Small intestine (tissue), 7 donors: Measurements from ENCODE around the gene GNLY. TPM values are rescaled to one million over a fixed set of nuclear protein-coding genes. Genes with fewer than 3 reads are reported as not detected.

Experiments used
- DNase-seq, 2 donors: peaks; one replicate each; pipeline versions ENCODE4 v3.0.0 to v3.0.0-alpha.2; 2013
- FAIRE-seq: peaks from 2 replicates; lab custom pipeline; 2012; peaks lifted over from hg19 to GRCh38; lab: Jason Lieb, UNC
- H3K27ac ChIP-seq, 3 donors: one replicate each; pipeline ENCODE4 v1.5.1; 2013; ENCODE audit warnings: low read length in 2 of 3, mild to moderate bottlenecking in 2 of 3, control low read depth in 1 of 3, inconsistent platforms in 1 of 3, low read depth in 1 of 3, moderate library complexity in 1 of 3
- H3K27me3 ChIP-seq, 3 donors: one replicate each; pipeline ENCODE4 v1.6.1; 2013; ENCODE audit warnings: low read length in 3 of 3, inconsistent platforms in 1 of 3; ENCODE audit not compliant: control insufficient read depth in 3 of 3, insufficient read depth in 3 of 3
- H3K36me3 ChIP-seq, 3 donors: one replicate each; pipeline ENCODE4 v1.6.1; 2013; ENCODE audit warnings: low read length in 3 of 3, inconsistent platforms in 1 of 3, low read depth in 1 of 3, mild to moderate bottlenecking in 1 of 3, moderate library complexity in 1 of 3; ENCODE audit not compliant: control insufficient read depth in 3 of 3, insufficient read depth in 2 of 3
- H3K4me1 ChIP-seq, 3 donors: one replicate each; pipeline ENCODE4 v1.6.1; 2013; ENCODE audit warnings: low read length in 2 of 3, inconsistent platforms in 1 of 3, low read depth in 1 of 3, mild to moderate bottlenecking in 1 of 3, moderate library complexity in 1 of 3; ENCODE audit not compliant: control insufficient read depth in 3 of 3, insufficient read depth in 2 of 3
- H3K4me3 ChIP-seq, 3 donors: one replicate each; pipeline ENCODE4 v1.5.1; 2013; ENCODE audit warnings: low read length in 3 of 3, control low read depth in 1 of 3, inconsistent platforms in 1 of 3, low read depth in 1 of 3, mild to moderate bottlenecking in 1 of 3, moderate library complexity in 1 of 3
- H3K9me3 ChIP-seq, 2 donors: one replicate each; pipeline ENCODE4 v1.6.1; 2013; ENCODE audit warnings: low read depth in 1 of 2, low read length in 1 of 2; ENCODE audit not compliant: control insufficient read depth in 2 of 2, insufficient read depth in 1 of 2
- WGBS, 3 donors: extraction: QIAGEN DNeasy Blood & Tissue Kit; methylation state at CpG; one replicate each; pipeline ENCODE4 v1.1.7; 2013; 5-methylcytosine and 5-hydroxymethylcytosine counted together
- polyA plus RNA-seq, 4 donors: library from polyadenylated mRNA; stranded (reverse) in 3 of 4; unstranded in 1 of 4; fragments of 200-250 nt in 3 of 4; fragments of 120-200 nt in 1 of 4; gene quantifications; one replicate each; pipeline versions ENCODE4 v1.2.1 to v1.2.3, GENCODE V29; 2013
- donor health status: healthy with polysubstance abuse.
- donor health status: control.
- donor health status: control.
- donor health status: Bipolar disorder and iron deficiency.
- donor health status: healthy.

Gene GNLY
- polyA plus RNA-seq, 4 donors, result 1.4 to 2.1 (median 1.4) TPM; not detected in 1

DNA sequence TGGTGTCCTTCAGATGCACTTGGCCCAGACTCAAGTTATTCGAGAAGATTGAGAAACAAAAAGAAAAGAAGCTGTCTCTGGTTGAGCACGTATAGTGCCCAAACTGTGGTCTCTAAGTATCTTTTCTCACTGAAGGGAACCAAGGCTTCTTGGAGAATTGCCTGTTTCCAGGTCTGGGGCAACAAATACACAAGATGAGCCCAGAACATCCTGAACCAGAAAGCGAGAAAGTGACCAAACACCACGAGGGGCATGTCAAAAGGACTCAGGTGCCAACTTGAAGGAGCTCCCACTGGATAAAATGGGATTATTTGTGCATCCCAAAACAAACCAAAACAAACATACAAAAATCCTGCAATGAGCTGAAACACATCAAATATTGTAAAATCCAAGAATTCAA, 46.0 kb downstream of the GNLY start:
- Histone ChIP-seq H3K4me1 (peaks cover 0 to 26% (median 9%) of the 10 kb centered on the region in 3 donors), H3K36me3 (no peaks in the 10 kb centered on the region), H3K9me3 (peaks cover 0 to 3% of the 10 kb centered on the region in 2 donors), H3K27me3 (peaks cover 0 to 48% (median 0%) of the 10 kb centered on the region in 3 donors), H3K27ac (no peak overlapping the region), H3K4me3 (no peak overlapping the region)
- DNase-seq, result no peak
- WGBS, 3 donors, result 75 to 88% (median 82%) methylated on average over 4 of the region's 4 CpGs
- no peak for FAIRE-seq

DNA sequence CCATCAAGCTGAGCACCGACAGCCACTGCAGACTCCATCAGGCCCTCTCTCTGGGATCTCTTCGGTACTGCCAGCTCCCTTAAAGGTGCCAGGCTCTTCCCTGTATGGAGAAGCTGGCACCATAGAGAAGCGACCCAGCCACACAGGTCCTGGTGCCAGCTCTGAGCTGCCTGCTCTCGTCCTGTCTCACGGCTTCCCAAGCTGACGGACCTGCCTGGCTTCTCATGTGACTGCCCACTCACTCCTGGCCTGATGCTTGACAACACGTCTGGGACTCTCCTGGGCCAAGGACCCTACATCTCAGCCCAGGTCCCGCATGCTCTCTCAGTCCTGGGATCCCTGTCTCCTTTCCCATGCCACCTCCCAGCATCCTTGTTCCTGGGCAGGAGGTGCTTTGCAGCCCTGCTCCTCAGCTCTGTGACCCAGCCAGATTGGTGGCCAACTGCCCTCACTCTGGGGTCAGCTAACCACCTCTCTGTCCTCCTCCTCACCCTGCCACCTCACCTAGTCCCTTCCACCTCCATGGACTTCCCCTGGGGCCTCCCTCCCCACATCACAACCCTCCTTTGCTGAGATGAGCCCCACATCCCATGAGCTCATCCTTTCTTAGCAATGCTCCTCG, 47.2 kb downstream of the GNLY start:
- H3K27me3 ChIP-seq, result peaks cover 0 to 54% (median 0%) of the 10 kb centered on the region in 3 donors
- peaks cover 0 to 3% of the 10 kb centered on the region in 2 donors for H3K9me3 ChIP-seq
- 85 to 90% (median 88%) methylated on average over 9 of the region's 9 CpGs for WGBS, 3 donors
- no peaks in the 10 kb centered on the region for H3K36me3 ChIP-seq
- H3K4me1 ChIP-seq, result peaks cover 0 to 28% (median 9%) of the 10 kb centered on the region in 3 donors
- no peak for DNase-seq
- no peak overlapping the region for H3K4me3 ChIP-seq
- H3K27ac ChIP-seq, result peak overlapping the region; percentile 9 to 61 (median 48)
- no peak for FAIRE-seq

DNA sequence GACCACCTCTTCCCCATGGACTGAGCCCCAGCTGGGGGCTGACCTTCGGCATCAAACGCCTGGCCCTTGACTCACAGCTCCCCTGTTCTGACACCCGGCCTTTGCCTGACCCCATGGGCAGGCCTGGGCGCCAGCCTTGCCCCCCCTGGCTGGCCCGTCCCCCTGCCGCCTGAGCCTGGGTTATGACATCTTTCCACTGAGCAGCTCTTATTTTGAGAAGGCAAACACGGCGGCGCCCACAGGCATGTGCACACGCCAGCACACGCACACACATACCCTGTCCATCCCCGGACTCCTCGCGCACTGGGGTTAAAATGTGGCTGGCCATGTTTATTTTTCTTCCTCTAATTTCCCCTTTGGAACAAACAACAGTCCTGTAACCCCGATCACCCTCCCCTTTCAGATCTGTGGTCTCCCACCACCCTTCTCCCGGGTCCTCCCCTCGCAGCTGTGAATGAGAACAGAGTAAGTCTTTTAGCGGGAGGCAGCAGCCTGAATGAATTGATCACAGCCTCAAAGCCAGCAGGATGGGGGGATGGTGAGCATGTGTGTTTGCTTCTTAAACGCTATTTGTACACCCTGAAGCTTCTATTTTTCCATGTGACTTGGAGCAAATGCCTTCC, 47.8 kb downstream of the GNLY start:
- WGBS, 3 donors, result 41 to 53% (median 52%) methylated on average over 19 of the region's 19 CpGs
- Histone ChIP-seq H3K9me3 (peaks cover 0 to 3% of the 10 kb centered on the region in 2 donors), H3K27me3 (peaks cover 0 to 55% (median 0%) of the 10 kb centered on the region in 3 donors), H3K4me3 (no peak overlapping the region), H3K4me1 (peaks cover 0 to 29% (median 9%) of the 10 kb centered on the region in 3 donors), H3K27ac (peak overlapping the region; percentile 9 to 61 (median 48)), H3K36me3 (no peaks in the 10 kb centered on the region)
- FAIRE-seq (no peak), DNase-seq (no peak)

DNA sequence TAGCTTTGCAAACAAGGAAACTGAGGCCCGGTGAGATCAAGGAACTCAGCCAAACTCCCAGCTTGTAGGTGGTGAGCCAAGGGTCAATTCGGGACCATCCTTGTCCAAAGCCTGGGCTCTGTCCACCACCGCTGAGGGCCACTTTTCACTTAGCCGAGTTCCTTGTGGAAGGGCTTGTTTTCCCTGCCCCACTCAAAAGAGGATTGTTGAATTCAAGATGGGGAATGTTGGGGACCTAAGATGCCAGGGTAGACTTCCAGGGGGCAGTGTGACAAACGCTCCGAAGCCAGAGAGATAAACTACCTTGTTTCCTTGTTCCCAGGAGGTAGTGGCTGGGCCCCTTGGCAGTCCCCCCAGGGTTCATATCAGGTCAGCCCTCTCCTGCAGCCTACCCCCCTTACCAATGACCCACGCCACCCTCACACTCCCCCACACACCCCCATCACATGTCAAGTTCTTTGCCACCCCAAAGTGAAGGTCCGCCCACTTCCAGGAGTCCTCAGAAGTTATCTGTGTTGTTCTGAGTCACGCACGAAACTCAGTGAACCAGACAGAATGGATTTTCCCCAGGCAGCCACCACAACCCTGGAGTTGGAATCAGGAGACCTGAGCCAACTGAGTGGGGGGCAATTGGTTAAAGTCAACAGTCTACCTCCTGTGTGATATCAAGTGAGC, 49.3 kb downstream of the GNLY start:
- WGBS, 3 donors, result 37 to 54% (median 40%) methylated on average over 10 of the region's 10 CpGs
- peaks cover 0 to 29% (median 9%) of the 10 kb centered on the region in 3 donors for H3K4me1 ChIP-seq

DNA sequence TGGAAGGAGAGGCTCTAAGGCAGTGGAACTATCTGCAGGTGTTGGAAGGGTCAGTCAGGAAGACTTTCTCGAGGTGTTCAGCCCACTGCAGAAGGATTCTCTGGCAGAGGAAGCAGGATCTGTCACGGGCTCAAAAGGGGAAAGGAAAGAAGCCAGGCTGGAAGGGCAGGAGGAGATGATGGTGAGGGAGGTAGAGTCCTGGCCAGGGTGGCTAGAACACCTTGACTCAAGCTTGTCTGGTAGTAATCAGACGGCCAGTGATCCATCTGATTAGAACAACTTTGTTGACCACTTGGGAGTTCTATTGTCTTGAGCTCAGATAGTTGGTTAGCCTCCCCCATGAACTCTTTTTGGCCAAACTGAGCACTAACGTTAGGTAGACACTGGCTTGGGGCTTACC, 49.9 kb downstream of the GNLY start:
- Histone ChIP-seq H3K4me3 (no peak overlapping the region), H3K9me3 (peaks cover 0 to 3% of the 10 kb centered on the region in 2 donors), H3K4me1 (peaks cover 0 to 29% (median 9%) of the 10 kb centered on the region in 3 donors), H3K27me3 (peaks cover 0 to 68% (median 0%) of the 10 kb centered on the region in 3 donors), H3K36me3 (no peaks in the 10 kb centered on the region), H3K27ac (peak overlapping the region in 1 of 3 donors; percentile 7)
- 40 to 60% (median 43%) methylated on average over 4 of the region's 4 CpGs for WGBS, 3 donors
- FAIRE-seq (no peak), DNase-seq (no peak)

More for the DNA sequence above, 49.3 kb downstream of the GNLY start:
- Histone ChIP-seq H3K27me3 (peaks cover 0 to 62% (median 0%) of the 10 kb centered on the region in 3 donors), H3K27ac (peak overlapping the region in 2 of 3 donors; percentile 41 to 64), H3K36me3 (no peaks in the 10 kb centered on the region), H3K9me3 (peaks cover 0 to 3% of the 10 kb centered on the region in 2 donors), H3K4me3 (no peak overlapping the region)
- no peak for FAIRE-seq
- no peak for DNase-seq

DNA sequence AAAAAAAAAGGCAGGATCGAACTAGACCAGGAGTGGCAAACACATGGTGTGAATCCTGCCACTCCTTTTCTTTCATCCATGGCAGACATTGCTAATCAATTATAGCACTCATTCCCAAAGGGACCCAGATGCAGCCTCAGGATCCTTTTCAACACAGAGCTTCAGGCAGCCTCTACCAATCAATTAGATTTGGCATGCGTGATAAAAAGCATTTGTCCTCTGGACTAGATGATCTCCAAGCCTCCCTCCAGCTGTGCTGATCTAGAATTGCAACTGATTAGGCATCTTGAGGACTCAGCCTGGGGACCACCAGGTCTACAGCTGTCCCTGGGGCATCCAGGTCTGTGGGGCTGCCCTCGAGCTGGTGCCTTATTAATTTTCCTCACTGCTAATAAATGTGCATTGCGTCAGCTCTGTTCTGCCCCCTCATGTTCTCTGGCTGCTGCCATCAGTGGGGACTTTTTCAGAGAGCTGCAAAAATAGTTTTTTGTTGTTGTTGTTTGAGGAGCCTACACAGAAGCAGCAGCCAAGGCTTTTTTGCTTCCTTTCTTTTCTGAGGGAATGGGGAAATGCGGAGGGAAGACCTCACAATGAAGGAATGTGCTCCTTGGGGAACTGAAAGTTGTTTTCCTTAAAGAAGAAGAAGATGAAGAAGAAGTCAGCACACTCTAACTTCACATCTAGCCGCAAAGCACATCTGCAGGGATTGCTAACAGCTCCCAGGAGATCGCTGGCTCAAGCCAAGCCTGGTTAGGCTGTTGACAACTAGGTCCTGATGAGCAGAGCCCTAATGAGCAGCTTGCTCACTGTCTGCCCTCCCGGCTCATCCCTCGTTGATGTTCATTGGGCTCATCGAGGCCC, 50.8 kb downstream of the GNLY start:
- peaks cover 0 to 68% (median 0%) of the 10 kb centered on the region in 3 donors for H3K27me3 ChIP-seq
- FAIRE-seq (no peak), DNase-seq (no peak)
- peak overlapping the region in 2 of 3 donors; percentile 42 to 43 for H3K27ac ChIP-seq
- H3K4me1 ChIP-seq, result peaks cover 0 to 29% (median 9%) of the 10 kb centered on the region in 3 donors
- H3K36me3 ChIP-seq, result no peaks in the 10 kb centered on the region
- WGBS, 3 donors, result 47 to 59% (median 57%) methylated on average over 10 of the region's 10 CpGs
- H3K4me3 ChIP-seq, result no peak overlapping the region
- peaks cover 0 to 2% of the 10 kb centered on the region in 2 donors for H3K9me3 ChIP-seq

DNA sequence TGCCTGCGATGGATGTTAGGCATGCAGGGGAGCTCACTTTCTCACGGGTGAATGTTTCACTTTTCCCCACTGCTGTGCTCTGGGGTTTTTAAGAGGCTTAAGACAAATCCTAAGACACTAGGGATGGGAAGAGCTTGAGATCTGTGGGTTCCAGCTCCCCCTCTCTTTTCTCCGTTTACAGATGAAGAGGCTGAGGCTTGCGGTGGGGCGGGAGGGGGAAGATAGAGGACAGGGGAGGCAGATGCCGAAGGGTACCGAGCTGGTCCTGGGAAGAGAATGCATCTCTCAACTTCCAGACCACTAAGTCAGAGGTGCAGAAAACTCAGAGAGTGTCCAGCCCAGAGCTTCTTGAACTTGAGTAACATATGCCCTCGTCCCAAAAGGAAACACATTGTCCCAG, 51.5 kb downstream of the GNLY start:
- whole genome bisulfite sequencing, 3 donors, result 54 to 74% (median 60%) methylated on average over 8 of the region's 8 CpGs
- Histone ChIP-seq H3K27ac (peak overlapping the region in 2 of 3 donors; percentile 42 to 43), H3K4me3 (no peak overlapping the region), H3K36me3 (no peaks in the 10 kb centered on the region), H3K27me3 (peaks cover 0 to 67% (median 0%) of the 10 kb centered on the region in 3 donors), H3K9me3 (no peaks in the 10 kb centered on the region), H3K4me1 (peaks cover 0 to 29% (median 9%) of the 10 kb centered on the region in 3 donors)
- FAIRE-seq, result no peak
- no peak for DNase-seq
